ENCODE data around the gene OR7G1. TPM values are rescaled to one million over a fixed set of nuclear protein-coding genes. Genes with fewer than 3 reads are reported as not detected.

OR7G1 gene
- total and polyA plus RNA-seq, 10 of the 15 experiments (the other 5 are each of a cell fraction or from before 2014, with no cell fraction given) = not detected

DNA sequence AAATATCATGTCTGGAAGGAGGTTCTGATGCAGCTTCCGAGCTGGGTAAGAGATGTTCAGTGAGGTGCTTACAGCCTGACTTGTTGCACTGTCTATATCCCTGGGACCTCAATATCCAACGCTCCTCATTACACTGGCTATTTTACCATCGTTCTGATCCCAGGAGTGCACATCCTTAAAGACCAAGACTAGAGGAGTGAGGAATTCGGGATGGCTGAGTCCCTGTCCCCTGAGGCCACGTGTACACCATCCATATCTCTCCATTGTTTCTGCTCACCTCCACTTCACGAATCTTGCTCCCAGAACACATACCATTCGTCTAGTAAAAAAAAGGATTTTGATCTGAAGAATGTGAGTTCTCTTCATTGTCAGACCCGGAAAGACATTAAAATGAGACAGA, 8.2 kb downstream of the OR7G1 start, which contains the start of gene OR7G2:
OR7G2 (minus strand) TSS at position 101 of the 400 bp plus-strand sequence. CDS start 4,232 bp downstream, outside the sequence.
- DNase-seq (ENCODE audit: low read depth, low spot score) (no peak), ATAC-seq (no peak), FAIRE-seq (no peak)
- Histone ChIP-seq H3K4me1 (ENCODE audit: control insufficient read depth, insufficient read depth, low read length) (no peaks in the 10 kb centered on the region), H3K9me3 (replicated peaks; ENCODE audit: control insufficient read depth, insufficient read depth, low read length) (no peaks in the 10 kb centered on the region), H3K4me3 (no peak within 1 kb of the TSS), H4K20me1 (ENCODE audit: control insufficient read depth, insufficient read depth) (no peaks in the 10 kb centered on the region), H3K36me3 (ENCODE audit: control insufficient read depth in 2 of 2, insufficient read depth in 2 of 2, low read length in 1 of 2) (no peaks in the 10 kb centered on the region), H3K79me2 (ENCODE audit: control insufficient read depth, insufficient read depth, low read length) (no peaks in the 10 kb centered on the region), H3K27ac (ENCODE audit: control insufficient read depth, insufficient read depth) (no peak within 1 kb of the TSS), H3K9ac (ENCODE audit: control insufficient read depth, insufficient read depth, low read length) (no peak within 1 kb of the TSS), H3K4me2 (ENCODE audit: control insufficient read depth, insufficient read depth) (no peak within 1 kb of the TSS), H3K27me3 (replicated peaks in 1 of 2; ENCODE audit: control insufficient read depth in 2 of 2, insufficient read depth in 2 of 2, low read length in 1 of 2) (no peaks in the 10 kb centered on the region), H2AFZ (ENCODE audit: control insufficient read depth, low read depth, low read length) (no peak within 1 kb of the TSS)
- TF ChIP-seq EGR1 (IDR thresholded peaks at IDR 0.05; ENCODE audit: borderline replicate concordance in 1 of 2, low read depth in 2 of 2, low read length in 2 of 2) = no peak
- SMC1A ChIA-PET (ENCODE audit: uncharacterized antibody, unreplicated experiment) = interaction anchor here (0.6 kb wide), 1 partner anchor 1032 kb away, joined by 4 read pairs; no protein-coding TSS in a partner anchor
- 7% methylated on average over 8 of the region's 8 CpGs for WGBS (ENCODE audit: insufficient coverage, insufficient replicate concordance, low lambda C conversion rate, missing lambda C conversion rate)
- no TSS peak for BruUV-seq (replicated peaks)
- intact Hi-C loops (cut with micrococcal nuclease; ENCODE audit: unreplicated experiment) = no loop called here
- RAD21 ChIA-PET (ENCODE audit: unreplicated experiment) = no interaction called here
- CTCF ChIA-PET = interaction anchor here (0.6 kb wide), 1 partner anchor 8 kb away, joined by 4 read pairs; no protein-coding TSS in a partner anchor
- in situ Hi-C loops (cut with MboI) = no loop called here
- POLR2A ChIA-PET = no interaction called here

DNA sequence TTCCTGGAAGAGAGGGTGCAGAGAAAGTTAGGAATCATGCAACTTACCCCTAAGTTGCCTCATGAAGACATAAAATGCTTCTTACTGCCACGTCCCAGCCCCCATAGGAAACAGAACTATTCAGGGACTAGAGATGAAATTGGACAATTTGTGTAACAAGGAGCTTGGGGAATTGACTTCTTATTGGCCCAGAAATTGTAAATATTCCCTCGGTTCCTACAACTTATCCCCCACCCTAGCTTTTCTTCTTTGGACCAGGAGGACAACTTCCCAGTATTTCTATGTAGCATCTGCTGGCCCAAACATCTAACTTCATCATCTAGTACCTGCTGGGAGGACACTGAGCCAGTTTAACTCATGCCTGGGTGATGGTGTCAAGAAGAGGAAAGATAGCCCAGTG, 28.8 kb downstream of the OR7G1 start, which contains the start of gene OR1M1:
OR1M1 (plus strand) TSS at position 301 of the 400 bp plus-strand sequence. CDS start 6,184 bp downstream, outside the sequence.
- no peaks in the 10 kb centered on the region for H3K4me1 ChIP-seq (ENCODE audit: control insufficient read depth, insufficient read depth, low read length)
- in situ Hi-C loops (cut with MboI) = no loop called here
- TF ChIP-seq BMI1 (IDR thresholded peaks at IDR 0.05; ENCODE audit: borderline replicate concordance) = no peak
- TF ChIP-seq MTA3 (IDR thresholded peaks at IDR 0.05; ENCODE audit: borderline replicate concordance, low read length) = no peak
- no peak for TF ChIP-seq TCF3 (IDR thresholded peaks at IDR 0.05; ENCODE audit: borderline replicate concordance, insufficient read depth, low read depth, low read length)
- TF ChIP-seq, protein P1, sequence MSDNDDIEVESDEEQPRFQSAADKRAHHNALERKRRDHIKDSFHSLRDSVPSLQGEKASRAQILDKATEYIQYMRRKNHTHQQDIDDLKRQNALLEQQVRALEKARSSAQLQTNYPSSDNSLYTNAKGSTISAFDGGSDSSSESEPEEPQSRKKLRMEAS (IDR thresholded peaks at IDR 0.05; ENCODE audit: low read depth, low read length) = no peak
- TF ChIP-seq POU2F2 (IDR thresholded peaks at IDR 0.05; ENCODE audit: borderline replicate concordance, low read depth, low read length) = no peak
- no peak for TF ChIP-seq ZZZ3 (IDR thresholded peaks at IDR 0.05; ENCODE audit: control insufficient read depth, insufficient read length, low read depth)
- no peak for TF ChIP-seq PAX8 (IDR thresholded peaks at IDR 0.05)
- TF ChIP-seq NBN (IDR thresholded peaks at IDR 0.05) = no peak
- no peak for TF ChIP-seq TBL1XR1 (IDR thresholded peaks at IDR 0.05; ENCODE audit: low read depth, low read length)
- no peak for TF ChIP-seq DPF2 (IDR thresholded peaks at IDR 0.05)
- TF ChIP-seq CHD2 (IDR thresholded peaks at IDR 0.05; ENCODE audit: borderline replicate concordance, low read depth, low read length) = no peak
- TF ChIP-seq ZNF217 (IDR thresholded peaks at IDR 0.05) = no peak
- TF ChIP-seq IRF4 (IDR thresholded peaks at IDR 0.05; ENCODE audit: low read depth, low read length) = no peak
- TF ChIP-seq, protein P2, sequence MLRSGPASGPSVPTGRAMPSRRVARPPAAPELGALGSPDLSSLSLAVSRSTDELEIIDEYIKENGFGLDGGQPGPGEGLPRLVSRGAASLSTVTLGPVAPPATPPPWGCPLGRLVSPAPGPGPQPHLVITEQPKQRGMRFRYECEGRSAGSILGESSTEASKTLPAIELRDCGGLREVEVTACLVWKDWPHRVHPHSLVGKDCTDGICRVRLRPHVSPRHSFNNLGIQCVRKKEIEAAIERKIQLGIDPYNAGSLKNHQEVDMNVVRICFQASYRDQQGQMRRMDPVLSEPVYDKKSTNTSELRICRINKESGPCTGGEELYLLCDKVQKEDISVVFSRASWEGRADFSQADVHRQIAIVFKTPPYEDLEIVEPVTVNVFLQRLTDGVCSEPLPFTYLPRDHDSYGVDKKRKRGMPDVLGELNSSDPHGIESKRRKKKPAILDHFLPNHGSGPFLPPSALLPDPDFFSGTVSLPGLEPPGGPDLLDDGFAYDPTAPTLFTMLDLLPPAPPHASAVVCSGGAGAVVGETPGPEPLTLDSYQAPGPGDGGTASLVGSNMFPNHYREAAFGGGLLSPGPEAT (IDR thresholded peaks at IDR 0.05; ENCODE audit: low read depth) = no peak
- no peak for TF ChIP-seq IKZF1 (conservative IDR thresholded peaks at IDR 0.05)
- no peak for TF ChIP-seq RELA (IDR thresholded peaks at IDR 0.05; ENCODE audit: borderline replicate concordance, partially characterized antibody)
- TF ChIP-seq ATF7 (IDR thresholded peaks at IDR 0.05; ENCODE audit: low read depth) = no peak

More for the DNA sequence above, 28.8 kb downstream of the OR7G1 start, which contains the start of gene OR1M1:
- intact Hi-C loops (cut with micrococcal nuclease; ENCODE audit: unreplicated experiment) = no loop called here
- Histone ChIP-seq H3K4me2 (ENCODE audit: control insufficient read depth, insufficient read depth) (no peak within 1 kb of the TSS), H3K27ac (ENCODE audit: control insufficient read depth, insufficient read depth) (no peak within 1 kb of the TSS), H2AFZ (ENCODE audit: control insufficient read depth, low read depth, low read length) (no peak within 1 kb of the TSS), H3K4me3 (no peak within 1 kb of the TSS), H3K27me3 (replicated peaks in 1 of 2; ENCODE audit: control insufficient read depth in 2 of 2, insufficient read depth in 2 of 2, low read length in 1 of 2) (no peaks in the 10 kb centered on the region), H4K20me1 (ENCODE audit: control insufficient read depth, insufficient read depth) (no peaks in the 10 kb centered on the region), H3K79me2 (ENCODE audit: control insufficient read depth, insufficient read depth, low read length) (no peaks in the 10 kb centered on the region), H3K36me3 (ENCODE audit: control insufficient read depth in 2 of 2, insufficient read depth in 2 of 2, low read length in 1 of 2) (no peaks in the 10 kb centered on the region), H3K9me3 (replicated peaks; ENCODE audit: control insufficient read depth, insufficient read depth, low read length) (no peaks in the 10 kb centered on the region), H3K9ac (ENCODE audit: control insufficient read depth, insufficient read depth, low read length) (no peak within 1 kb of the TSS)
- POLR2A ChIA-PET = no interaction called here
- no peak for DNase-seq (ENCODE audit: low read depth, low spot score)
- no peak for ATAC-seq
- SMC1A ChIA-PET (ENCODE audit: uncharacterized antibody, unreplicated experiment) = no interaction called here
- BruUV-seq (replicated peaks) = no TSS peak
- CTCF ChIA-PET = no interaction called here
- RAD21 ChIA-PET (ENCODE audit: unreplicated experiment) = no interaction called here
- FAIRE-seq = no peak
- 12% methylated on average over 2 of the region's 2 CpGs for WGBS (ENCODE audit: insufficient coverage, insufficient replicate concordance, low lambda C conversion rate, missing lambda C conversion rate)
